CD4-positive, alpha-beta T cell treated with Interferon gamma for 1 hour (primary cell): ENCODE measurements around the gene PROKR1.
"Not testable (repeated sequence)": the region's sequence is repeated elsewhere in the genome, so short reads cannot be mapped to it uniquely, and the experiment has no call there.

Experiments
- DNase-seq: peaks from one replicate; pipeline ENCODE4 v3.0.0-alpha.2; 2020

The PROKR1 gene

DNA sequence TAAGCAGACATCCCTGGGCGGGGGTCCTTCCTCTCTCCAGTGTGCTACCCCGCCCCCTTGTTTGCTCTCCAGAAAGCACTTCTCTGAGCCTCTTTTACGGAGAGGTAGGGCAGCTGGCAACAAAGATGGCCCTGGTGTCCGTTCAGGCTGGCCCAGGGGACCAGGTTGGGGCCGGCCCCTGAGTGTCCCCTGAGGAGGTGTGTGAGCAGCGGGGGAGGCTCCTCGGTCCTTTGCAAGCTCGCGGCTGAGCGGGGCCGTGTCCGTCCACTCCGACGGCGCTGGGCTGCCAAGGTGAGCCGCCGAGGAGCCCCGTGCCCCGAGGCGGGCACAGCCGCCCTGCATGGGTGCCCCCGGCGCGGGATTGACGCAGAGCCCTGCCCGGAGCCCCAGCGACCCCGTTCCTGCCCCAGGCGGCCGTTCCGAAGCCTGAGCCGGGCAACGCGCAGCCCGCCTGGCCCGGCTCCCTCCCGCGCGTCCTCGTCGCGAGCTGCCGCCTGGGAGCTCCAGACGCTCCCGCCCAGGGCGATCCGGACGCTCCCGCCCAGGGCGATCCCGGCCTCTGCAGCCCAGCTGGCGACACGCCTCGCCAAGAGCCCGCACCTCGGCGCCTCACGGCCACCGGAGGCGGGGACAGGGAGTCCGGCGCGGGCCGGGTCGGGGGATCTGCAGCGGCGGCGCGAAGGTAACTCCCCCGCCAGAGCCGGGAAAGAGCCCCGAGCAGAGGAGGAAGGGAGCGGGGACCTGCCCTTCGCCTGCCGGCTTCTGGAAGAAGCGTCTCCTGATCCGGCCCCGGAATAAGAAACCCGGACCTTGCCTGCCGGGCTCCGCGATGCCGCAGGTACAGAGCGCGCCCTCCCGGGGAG is at the start of gene PROKR1:
Gene PROKR1 (plus strand): TSS at position 569 of the 863 bp plus-strand sequence. CDS start 2,243 bp downstream, outside the sequence.
- DNase-seq: no peak

DNA sequence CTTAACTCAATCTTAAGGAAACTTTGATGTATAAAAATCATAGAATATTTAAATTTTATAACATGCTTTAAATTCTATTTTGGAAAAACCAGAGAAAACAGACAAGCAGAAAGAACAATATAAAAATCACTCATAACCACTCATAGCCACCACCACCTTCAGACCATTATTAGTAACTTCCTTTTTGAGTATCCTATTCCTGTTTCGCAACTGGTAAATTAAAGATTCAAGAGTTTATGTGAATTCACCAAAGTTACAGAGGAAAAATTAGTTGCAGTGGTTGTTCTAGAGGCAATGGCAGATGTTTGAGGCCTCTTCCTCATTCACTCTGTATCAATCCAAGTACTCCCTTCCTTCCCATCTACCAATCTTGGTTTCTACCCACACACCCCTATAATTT is 49.3 kb upstream of the PROKR1 start:
- no peak for DNase-seq

DNA sequence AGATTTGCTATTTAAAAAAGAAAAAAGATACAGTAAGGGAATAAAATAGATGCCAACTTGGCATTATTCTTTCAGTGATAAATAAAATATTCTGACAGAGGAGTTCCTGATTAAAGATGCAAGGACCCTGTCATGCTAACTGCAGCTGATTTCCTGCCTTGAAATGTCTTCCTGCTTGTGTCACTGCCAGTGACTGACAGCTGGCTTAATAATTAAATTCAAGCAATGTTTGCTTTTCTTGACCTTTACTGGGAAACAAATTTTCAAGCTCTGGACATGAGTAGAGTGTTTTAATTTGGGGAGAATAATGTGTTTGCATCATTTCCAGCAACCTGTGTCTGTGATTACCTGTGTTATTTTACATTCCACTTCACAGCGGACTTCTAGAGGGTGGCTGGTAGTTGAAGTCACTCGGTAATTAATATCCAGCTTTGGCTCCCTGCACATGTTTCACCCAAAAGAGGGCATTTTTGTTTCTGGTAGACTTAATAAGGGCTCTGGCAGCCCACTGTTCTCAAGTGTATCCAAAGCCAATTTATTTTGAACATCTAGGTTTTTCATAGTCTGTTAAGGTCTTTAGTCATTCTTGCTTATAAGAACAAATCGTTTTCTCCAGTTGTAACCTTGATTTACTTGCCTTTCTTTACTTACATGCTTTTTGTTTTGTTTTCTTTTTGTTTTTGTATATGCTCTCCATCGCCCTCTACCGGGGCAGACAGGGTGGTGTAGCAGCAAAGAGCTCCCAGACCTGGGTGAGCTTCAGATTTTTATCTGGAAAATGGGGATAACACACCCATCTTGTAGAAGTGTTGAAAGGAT is 48.5 kb upstream of the PROKR1 start:
- DNase-seq: peak; percentile 15

DNA sequence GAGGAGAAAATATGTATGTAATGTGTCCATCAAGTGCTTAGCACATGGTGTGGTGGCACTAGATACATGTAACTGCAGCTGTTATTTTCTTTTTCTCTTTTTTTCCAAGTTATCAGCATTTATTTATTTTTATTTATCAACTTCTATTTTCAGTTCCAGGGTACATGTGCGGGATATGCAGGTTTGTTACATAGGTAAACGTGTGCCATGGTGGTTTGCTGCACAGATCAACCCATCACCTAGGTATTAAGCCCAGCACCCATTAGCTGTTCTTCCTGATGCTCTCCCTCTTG is 47.9 kb upstream of the PROKR1 start:
- not testable (repeated sequence) for DNase-seq

DNA sequence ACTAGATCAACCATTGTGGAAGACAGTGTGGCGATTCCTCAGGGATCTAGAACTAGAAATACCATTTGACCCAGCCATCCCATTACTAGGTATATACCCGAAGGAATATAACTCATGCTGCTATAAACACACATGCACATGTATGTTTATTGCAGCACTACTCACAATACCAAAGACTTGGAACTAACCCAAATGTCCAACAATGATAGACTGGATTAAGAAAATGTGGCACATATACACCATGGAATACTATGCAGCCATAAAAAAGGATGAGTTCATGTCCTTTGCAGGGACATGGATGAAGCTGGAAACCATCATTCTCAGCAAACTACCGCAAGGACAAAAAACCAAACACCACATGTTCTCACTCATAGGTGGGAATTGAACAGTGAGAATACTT is 42.9 kb upstream of the PROKR1 start:
- DNase-seq: not testable (repeated sequence)

DNA sequence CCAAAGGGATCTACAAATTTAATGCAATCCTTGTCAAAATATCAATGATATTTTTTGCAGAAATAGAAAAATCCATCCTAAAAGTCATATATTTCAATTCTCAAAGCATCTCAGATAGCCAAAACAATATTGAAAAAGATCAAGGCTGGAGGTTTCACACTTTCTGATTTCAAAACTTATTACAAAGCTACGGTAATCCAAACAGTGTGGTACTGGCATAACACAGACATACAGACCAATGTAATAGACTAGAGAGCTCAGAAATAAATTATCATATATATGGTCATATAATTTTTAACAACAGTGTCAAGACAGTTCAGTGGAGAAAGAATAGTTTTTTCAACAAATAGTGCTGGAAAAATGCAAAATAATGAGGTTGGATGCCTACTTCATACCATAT is 40.3 kb upstream of the PROKR1 start:
- no peak for DNase-seq

DNA sequence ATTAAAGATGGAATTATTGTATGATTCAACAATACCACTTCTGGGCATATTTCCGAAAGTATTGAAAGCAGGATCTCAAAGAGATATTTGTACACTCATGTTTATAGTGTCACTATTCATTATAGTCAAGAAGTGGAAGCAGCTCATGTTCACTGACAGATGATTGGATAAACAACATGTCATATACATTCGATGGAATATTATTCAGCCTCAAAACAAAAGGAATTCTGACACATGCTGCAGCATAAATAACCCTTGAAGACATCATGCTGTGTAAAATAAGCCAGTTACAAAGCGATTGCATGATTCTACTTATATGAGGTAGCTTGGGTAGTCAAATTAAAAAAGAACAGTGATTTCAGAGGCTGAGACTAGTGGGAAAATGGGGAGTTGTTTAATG is 39.3 kb upstream of the PROKR1 start:
- no peak for DNase-seq

DNA sequence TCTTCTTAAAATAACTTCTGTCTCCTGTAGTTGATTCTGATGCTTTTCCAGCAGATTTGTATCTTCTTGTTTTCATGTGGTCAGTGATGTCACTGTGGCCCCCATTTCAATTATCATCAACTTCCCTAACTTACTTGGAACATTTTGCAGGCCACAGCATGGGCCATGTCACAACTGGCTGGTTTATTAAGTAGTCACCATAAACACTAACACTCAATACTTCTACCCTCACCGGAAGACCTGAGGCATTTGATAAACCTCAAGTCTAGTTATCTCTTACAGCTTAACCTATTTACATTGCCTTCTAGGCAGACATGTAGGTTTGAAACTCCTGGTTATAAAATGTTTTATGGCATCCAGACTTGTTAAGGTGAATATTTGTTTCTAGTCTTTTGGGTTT is 37.4 kb upstream of the PROKR1 start:
- no peak for DNase-seq

DNA sequence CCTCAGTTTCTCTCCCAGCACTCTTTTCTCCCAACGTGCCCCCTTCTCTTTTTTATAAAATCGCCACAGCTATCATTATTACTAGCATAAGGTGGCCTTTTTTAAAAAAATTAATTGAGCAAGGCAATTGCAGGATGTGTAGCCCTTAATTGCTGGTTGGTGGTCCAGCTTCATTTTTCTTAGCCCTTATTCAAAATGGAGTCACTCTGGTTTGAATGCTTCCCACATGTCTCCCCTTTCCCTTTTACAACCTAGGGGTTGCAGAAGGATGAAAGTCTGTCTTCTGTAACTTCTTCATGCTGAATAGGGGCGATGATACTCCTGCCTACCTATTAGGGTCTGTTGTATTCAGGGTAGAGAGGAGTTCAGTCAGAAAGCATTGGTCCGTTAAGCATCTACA is 36.6 kb upstream of the PROKR1 start:
- DNase-seq: no peak

DNA sequence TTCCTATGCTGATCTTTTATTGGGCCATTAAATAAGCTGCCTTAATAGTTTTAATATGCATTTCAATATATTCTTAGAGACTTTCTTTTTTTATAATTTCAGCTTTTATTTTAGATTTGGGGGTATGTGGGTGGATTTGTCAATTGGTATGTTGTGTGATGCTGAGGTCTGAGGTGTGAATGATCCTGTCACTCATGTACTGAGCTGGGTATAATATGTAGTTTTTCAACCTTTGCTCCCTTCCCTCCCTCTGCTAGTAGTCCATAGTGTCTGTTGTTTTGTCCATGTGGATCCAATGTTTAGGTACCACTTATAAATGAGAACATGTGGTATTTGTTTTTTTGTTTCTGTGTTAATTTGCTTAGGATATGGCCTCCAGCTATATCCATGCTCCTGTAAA is 35.5 kb upstream of the PROKR1 start:
- DNase-seq: no peak

DNA sequence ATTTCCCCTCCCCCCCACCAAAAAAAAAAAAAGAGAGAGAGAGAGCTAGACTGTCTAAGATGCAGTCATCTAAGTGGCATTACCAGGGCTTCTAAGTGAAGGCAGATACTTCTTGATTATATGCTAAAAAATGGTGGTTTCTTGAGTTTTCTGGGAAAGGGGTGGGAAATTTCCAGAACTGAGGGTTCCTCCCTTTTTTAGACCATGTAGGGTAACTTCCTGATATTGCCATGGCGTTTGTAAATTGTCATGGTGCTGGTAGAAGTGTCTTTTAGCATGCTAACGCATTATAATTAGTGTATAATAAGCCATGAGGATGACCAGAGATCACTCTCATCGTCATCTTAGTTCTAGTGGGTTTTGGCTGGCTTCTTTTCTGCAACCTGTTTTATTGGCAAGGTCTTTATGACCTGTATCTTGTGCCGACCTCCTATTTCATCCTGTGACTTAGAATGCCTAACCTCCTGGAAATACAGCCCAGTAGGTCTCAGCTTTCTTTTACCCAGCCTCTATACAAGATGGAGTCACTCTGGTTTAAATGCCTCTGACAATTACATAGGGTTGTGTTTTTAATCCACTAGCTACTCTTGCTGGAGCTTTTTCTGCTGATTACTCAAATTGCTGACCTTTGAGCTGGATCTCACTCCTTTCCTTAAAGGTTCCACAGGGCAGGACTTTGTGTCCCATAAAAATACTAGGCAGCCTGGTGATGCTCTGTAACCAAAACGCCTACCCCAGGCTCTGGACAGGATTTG is 30.4 kb upstream of the PROKR1 start:
- no peak for DNase-seq

DNA sequence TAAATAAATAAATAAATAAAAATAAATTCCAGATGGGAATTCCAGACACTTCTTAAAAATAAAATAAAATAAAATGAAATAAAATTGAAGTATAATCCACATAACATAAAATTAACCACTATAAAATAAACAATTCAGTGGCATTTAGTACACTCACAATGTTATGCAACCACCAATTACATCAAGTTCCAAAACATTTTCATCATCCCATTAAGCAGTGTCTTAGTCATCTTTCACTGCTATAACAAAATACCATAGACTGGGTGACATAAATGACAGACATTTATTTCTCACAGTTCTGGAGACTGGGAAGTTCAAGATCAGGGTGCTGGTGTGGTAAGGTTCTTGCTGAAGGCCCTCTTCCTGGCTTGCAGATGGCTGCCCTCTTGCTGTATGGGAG is 22.6 kb upstream of the PROKR1 start:
- no peak for DNase-seq

DNA sequence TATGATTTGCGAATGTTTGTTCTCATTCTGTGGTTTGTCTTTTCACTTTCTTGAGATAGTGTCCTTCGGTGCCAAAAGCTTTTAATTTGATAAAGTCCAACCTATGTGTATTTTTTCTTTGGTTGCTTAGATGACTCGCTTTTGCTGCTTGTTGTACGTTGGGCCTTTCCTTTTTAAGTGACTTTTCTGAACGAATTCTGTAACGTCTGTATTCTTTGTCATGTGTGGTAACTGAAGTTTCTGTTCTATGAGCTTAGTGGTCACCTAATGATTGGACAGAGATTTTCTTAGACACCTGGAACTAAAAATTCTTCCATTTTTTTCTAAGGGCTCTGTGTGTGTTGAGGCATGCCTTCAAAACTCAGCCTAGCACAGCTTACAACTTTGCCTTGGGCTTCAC is 19.6 kb upstream of the PROKR1 start:
- DNase-seq: no peak

DNA sequence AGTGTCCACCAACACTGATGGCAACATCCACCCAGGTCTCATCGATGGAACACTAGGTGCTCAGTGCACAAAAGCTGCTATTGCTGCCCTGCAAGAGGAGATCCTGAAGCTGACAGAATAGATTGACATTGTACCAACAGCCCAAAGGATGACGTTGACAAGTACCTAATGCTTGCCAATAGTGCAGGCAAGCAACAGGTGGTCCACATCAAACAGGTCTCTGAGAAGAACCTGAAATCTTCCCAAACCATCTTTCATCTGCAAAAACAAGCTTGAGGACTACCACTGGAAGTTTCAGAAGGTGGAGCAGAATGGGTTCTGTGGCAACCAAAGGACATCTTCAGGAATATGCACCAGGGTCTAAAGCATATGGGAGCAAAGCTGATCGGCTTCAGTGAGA is 15.8 kb upstream of the PROKR1 start:
- DNase-seq: no peak

DNA sequence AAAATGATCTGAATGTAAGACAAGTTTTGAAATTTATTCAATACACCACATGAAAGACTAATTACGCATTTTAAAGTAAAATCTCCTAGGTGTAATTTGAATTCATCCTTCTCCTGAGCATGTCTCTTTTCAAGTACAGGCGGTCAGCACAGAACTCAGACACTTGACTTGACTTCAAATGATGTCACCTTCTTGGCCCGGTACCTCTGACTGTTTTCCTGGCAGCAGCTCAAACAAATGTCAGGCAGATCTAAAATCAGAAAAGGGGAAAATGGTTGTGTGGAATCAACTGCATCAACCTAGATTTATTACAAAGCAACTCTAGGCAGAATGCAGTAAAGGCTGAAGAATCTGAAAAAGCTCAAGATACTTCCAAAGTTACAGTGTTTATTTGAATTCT is 11.4 kb upstream of the PROKR1 start:
- no peak for DNase-seq

DNA sequence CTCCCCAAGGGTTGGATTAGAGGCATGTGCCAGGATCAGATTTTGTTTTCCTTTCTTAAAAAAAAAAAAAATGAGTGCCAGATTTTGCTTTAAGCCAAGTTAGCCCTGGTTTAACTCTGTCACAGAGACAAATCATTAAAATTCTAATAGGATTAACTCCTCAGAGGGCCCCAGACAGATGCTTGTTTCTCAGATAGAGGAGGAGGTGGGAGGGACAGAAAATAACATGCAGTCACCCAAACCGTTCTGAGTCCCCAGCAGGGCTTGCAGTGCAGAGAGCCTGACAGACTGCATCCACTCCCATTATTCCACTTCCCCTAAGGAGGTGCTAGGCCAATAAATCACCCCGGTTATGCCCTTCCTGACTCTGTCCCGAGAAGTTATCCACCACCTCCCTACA is 6.3 kb upstream of the PROKR1 start:
- no peak for DNase-seq

DNA sequence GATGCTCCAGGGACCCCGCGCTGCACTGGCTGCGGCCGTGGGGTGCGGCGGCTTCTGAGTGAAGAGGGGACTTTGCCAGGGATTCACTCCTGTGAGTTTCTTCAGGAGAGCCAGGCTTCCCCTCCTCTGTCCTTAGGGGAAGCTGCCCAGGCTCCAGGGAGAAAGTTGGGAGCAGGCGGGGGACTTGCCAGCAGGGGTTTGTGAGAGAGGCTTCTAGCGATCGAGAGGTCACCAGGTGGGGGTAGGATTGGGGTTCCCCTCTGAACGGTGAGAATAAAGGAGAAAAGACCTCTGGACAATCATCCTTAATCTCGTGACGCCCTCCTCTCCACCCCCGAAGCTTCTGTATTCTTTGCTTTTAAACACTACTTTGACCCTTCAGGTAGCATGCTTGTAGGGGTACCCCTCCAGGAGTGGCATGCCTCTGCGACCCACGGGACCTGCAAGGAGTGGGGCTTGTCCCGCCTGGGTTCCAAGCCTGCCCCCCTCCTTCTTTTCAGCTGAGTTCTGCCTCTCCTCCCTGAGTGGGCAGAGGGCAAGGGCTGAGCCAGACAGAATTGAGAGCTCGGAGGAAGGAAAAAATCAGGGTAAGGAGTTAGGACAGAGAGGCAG is 601 bp downstream of the PROKR1 start:
- DNase-seq: no peak

DNA sequence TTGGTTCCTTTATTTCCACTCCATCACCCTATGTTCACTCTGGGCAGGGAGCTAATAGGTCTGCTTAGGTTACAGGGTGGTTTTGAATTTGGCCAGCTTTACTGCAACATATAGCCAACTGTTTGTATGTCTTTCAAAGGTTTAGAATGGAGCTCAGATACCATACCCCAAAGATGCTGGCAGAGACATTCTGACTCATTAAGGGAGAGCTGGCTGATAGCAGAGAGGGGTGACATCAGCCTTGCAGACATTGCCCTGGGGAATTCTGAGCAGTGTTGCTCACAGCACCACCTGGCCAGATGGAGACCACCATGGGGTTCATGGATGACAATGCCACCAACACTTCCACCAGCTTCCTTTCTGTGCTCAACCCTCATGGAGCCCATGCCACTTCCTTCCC is 2.1 kb downstream of the PROKR1 start:
- DNase-seq: no peak

DNA sequence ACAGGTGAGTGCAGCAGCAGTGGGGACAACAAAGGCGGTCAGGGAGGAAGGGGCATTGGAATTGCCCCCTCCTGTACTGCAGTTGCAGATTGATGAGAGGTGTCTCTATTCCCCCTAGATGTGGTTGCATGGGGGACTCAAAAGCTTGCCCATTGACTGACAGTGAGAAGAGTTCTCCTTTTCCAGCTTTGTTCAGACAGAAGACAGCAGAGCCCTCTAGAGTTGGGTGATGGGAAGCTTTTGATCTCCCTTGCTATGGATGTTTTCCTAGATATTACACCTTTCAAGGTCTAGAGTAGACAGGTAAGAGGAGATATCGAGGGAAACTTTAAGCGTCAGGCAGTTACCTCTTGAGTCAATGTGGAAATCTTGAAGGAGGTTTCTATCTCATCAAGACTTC is 2.9 kb downstream of the PROKR1 start:
- DNase-seq: no peak

DNA sequence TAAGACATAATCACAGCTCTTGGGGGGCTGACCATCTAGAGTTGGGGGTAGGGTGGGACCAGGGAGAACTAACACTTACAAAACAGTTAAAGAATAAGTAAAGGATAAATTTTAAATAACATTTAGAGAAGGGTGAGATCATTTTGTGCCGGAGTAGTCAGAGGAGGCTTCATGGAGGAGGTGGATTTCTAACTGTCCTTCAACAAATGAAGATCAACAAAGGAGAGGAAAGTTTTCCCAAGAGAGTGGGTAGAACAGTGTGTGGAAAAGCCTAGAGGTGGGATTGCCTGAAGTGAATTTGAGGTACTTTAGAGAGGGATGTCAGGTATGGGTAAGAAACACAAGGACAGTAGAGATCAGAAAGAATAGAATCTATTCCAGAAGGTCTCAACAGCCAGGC is 7.3 kb downstream of the PROKR1 start:
- no peak for DNase-seq

DNA sequence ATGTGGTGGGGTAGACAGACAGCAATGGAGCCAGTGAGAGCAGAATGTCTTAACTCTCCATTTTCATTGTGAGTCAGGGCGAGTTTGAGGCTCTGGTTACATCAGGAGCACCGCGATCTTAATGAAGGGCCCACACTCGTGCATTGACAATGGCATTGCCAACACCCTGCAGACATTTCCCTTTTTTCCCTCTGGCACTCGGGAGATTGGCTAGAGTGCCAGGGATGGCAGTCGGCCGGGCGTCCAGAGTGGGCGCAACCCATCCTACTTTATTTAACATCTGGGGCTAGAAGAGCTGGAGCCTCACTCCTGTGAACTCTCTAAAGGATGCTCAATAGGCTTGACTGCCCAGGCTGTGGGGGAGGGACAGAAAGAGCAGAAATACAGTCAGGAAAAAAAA is 9.7 kb downstream of the PROKR1 start:
- no peak for DNase-seq

DNA sequence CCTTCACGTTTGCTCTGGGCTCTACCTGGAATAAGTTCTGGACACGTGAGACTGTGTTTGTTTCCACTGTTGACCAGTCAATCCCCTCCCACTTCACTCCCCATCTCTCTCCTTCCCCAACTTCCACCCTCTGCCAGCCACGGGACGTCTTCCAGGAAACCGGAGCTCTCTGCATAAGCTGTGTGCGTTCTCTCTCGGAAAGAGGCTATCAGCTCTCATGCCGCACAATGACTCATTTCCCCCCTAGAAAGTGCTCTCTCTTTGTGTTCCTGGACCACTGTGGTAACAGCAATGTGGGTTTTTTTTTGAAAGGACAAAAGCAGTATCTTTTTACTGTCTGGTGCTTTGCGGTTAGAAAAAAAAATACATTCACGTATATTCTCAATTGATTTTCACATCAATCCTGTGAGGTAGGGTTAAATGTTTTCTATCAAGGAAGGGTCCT is 10.2 kb downstream of the PROKR1 start:
- DNase-seq: peak; percentile 26

DNA sequence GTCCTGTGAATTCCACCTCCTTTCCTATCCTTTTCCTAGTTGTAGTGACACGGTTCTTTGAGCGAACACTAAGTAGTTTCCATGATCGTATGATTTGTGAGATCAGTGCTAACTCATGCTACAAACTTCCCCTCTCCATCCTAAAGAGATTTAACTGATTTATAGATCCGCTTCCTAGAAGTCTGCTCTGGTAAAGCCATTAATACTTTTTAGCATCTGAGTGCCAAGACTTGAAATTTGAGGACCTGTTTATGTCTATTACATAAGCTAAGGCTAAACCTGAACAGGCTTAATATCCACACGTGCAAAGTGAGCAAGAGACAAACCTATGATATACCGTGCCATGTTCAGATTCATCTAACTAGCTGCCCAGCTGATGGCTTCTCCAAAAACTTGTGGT is 14.9 kb downstream of the PROKR1 start:
- no peak for DNase-seq
